NB4 (cell line): Measurements from ENCODE around the gene CRISP3.

Source experiments
- DNase-seq: peaks from one replicate; pipeline ENCODE4 v3.0.0; 2010; ENCODE audit warnings: low read depth
- H3K4me3 ChIP-seq: one replicate; pipeline ENCODE4 v1.5.1; 2011; ENCODE audit warnings: mild to moderate bottlenecking, low read depth, low read length, moderate library complexity
- MYC ChIP-seq: IDR thresholded peaks from 2 replicates; pipeline ENCODE4 v1.6.1; 2011; ENCODE audit warnings: low read depth, low read length
- POLR2A ChIP-seq: IDR thresholded peaks from 2 replicates; pipeline ENCODE4 v1.6.1; 2011; ENCODE audit warnings: mild to moderate bottlenecking; ENCODE audit not compliant: insufficient read length; ENCODE audit errors: extremely low read depth
- TF ChIP-seq, protein P1 (sequence below): IDR thresholded peaks from one replicate; pipeline ENCODE4 v1.5.1; 2012; ENCODE audit warnings: low read depth, low read length
- TF ChIP-seq, protein P2 (sequence below): IDR thresholded peaks from 2 replicates; pipeline ENCODE4 v1.6.1; 2011; ENCODE audit warnings: low read depth, low read length

The CRISP3 gene

DNA sequence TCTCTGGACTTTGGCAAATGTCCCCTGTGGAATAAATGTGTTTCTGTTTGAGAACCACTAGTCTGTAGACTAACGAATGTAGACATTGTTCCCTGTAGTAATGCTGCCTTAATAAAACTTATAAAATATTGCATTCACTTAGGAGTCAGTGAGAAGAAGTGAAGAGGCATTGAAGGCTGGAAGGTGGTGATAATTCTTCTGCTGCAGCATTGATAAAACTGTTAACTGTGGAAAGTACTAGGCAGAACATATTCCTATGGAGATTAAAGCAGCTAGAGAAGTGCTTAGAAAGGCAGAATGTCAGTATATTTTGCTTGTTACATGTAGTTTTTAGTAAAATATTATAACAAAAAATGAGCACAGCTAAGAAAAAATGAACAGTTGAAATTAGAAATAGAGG, 38.1 kb upstream of the CRISP3 start:
- TF ChIP-seq, protein P1, sequence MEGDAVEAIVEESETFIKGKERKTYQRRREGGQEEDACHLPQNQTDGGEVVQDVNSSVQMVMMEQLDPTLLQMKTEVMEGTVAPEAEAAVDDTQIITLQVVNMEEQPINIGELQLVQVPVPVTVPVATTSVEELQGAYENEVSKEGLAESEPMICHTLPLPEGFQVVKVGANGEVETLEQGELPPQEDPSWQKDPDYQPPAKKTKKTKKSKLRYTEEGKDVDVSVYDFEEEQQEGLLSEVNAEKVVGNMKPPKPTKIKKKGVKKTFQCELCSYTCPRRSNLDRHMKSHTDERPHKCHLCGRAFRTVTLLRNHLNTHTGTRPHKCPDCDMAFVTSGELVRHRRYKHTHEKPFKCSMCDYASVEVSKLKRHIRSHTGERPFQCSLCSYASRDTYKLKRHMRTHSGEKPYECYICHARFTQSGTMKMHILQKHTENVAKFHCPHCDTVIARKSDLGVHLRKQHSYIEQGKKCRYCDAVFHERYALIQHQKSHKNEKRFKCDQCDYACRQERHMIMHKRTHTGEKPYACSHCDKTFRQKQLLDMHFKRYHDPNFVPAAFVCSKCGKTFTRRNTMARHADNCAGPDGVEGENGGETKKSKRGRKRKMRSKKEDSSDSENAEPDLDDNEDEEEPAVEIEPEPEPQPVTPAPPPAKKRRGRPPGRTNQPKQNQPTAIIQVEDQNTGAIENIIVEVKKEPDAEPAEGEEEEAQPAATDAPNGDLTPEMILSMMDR, result no peak
- TF ChIP-seq, protein P2, sequence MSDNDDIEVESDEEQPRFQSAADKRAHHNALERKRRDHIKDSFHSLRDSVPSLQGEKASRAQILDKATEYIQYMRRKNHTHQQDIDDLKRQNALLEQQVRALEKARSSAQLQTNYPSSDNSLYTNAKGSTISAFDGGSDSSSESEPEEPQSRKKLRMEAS, result no peak
- TF ChIP-seq POLR2A, result no peak
- TF ChIP-seq MYC, result no peak
- H3K4me3 ChIP-seq, result no peak overlapping the region
- no peak for DNase-seq

DNA sequence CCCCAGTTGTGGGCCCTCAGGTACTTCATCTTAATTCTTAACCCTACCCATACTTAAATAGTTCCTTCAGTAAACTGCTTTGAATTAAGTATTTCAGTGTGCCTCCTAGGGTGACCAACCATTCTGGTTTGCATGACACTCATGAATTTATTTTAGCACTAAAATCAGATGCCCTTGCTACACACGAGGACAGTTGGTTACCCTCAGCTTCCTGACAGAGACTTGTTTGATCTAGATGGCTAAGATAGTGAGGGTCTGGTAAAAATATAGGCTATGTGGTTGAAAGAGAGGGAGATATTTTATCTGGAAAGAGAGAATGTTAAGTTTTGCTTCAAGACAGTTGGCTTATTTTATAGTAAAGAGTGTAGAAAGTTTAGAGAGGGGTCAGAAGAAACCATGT, 32.3 kb upstream of the CRISP3 start:
- no peak overlapping the region for H3K4me3 ChIP-seq
- TF ChIP-seq POLR2A, result no peak
- TF ChIP-seq, protein P1, result no peak
- TF ChIP-seq, protein P2, result no peak
- no peak for TF ChIP-seq MYC
- DNase-seq, result no peak

DNA sequence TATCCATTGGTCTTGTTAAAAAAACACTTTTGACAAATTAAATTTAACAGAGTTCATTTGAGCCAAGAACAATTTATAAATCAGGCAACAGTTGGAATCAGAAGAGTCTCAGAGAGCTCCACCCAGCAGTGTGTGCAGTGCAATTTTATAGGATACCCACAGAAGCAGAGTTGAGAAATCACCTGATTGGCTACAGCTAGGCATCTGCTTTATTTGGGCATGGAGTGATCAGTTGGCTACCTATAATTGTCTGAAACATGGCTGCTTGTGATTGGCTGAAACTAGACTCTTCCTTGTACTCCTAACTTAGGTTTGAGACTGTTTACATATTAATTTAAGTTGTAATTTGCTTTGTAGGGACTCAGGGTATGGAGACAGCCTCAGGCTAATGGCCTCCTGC, 30.9 kb upstream of the CRISP3 start:
- no peak overlapping the region for H3K4me3 ChIP-seq
- no peak for DNase-seq
- no peak for TF ChIP-seq MYC
- TF ChIP-seq, protein P1, result no peak
- TF ChIP-seq, protein P2, result no peak
- TF ChIP-seq POLR2A, result no peak

DNA sequence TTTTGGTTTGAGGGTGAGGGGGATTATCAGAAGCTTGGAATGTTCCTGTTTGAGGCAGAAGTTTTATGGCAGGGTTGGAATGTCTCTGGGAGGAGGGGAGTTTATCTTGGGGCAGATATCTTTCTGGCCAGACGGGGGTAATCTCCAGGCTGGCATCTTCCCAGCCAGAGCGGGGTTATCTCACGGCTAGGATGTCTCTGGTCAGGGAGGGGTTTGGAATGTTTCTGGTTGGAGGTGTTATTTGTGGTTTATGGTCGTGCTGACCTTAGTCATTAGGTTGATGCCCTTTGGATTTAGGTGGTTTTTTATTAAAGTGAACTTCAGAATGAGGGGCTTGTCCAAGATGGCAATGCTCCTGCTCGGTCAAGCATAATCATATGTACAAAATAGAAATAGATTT, 28.1 kb upstream of the CRISP3 start:
- H3K4me3 ChIP-seq, result no peak overlapping the region
- no peak for DNase-seq
- TF ChIP-seq MYC (no peak), POLR2A (no peak)
- TF ChIP-seq, protein P2, result no peak
- TF ChIP-seq, protein P1, result no peak

DNA sequence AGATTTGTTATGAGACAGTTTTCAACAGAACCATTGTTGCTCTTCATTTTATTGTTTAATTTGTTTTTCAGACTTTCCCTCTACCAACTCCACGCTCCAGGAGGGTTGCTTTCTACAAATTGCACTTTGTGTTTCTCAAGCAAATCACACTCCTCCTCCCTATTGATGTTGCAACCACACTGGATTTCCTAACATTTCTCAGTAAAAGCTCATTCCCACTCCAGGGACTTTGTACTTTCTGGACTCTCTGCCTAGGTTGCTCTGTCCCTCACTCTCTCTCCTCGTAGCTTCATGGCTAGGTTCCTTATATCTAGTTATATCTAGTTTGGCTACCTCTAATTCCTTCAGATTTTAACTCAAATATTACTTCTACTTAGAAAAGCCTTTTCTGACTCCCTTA, 22.6 kb upstream of the CRISP3 start:
- TF ChIP-seq, protein P2, result no peak
- TF ChIP-seq MYC (no peak), POLR2A (no peak)
- TF ChIP-seq, protein P1, result no peak
- no peak overlapping the region for H3K4me3 ChIP-seq
- DNase-seq, result no peak
